GM23338 (cell line): Measurements from ENCODE around the gene CTNNA3.

Experiments used
- EZH2 ChIP-seq: fragments of 200-600 bp; sonication (generic); IDR thresholded peaks from one replicate; pipeline ENCODE4 v1.8.0; 2017; ENCODE audit warnings: antibody characterized with exemption, mild to moderate bottlenecking, low read depth; ENCODE audit not compliant: unreplicated experiment
- EZH2phosphoT487 ChIP-seq: fragments of 200-600 bp; sonication (generic); IDR thresholded peaks from one replicate; pipeline ENCODE4 v1.8.1; 2018; ENCODE audit warnings: antibody characterized with exemption; ENCODE audit not compliant: unreplicated experiment
- JUNB ChIP-seq: IDR thresholded peaks from one replicate; pipeline ENCODE4 v1.6.1; 2016; ENCODE audit warnings: antibody characterized with exemption; ENCODE audit not compliant: unreplicated experiment
- POLR2AphosphoS5 ChIP-seq: IDR thresholded peaks from 2 replicates; pipeline ENCODE4 v1.6.1; 2016; ENCODE audit warnings: antibody characterized with exemption, low read depth
- STAT1 ChIP-seq: IDR thresholded peaks from one replicate; pipeline ENCODE4 v1.6.1; 2016; ENCODE audit warnings: antibody characterized with exemption; ENCODE audit not compliant: unreplicated experiment
- TF ChIP-seq, protein P1 (sequence below), 2 experiments: fragments of 200-600 bp in 1 of 2; sonication (generic) in 1 of 2; conservative IDR thresholded peaks; 2 replicates each; pipeline versions ENCODE4 v1.5.1 to v1.6.1; 2016 to 2017; ENCODE audit warnings: antibody characterized with exemption in 2 of 2, low read depth in 2 of 2, mild to moderate bottlenecking in 2 of 2, moderate library complexity in 1 of 2
- TF ChIP-seq, protein P2 (sequence below): IDR thresholded peaks from one replicate; pipeline ENCODE4 v1.6.1; 2018; ENCODE audit warnings: antibody characterized with exemption; ENCODE audit not compliant: unreplicated experiment
- TF ChIP-seq, protein P3 (sequence below): IDR thresholded peaks from 2 replicates; pipeline ENCODE4 v1.6.1; 2016; ENCODE audit warnings: antibody characterized with exemption

DNA sequence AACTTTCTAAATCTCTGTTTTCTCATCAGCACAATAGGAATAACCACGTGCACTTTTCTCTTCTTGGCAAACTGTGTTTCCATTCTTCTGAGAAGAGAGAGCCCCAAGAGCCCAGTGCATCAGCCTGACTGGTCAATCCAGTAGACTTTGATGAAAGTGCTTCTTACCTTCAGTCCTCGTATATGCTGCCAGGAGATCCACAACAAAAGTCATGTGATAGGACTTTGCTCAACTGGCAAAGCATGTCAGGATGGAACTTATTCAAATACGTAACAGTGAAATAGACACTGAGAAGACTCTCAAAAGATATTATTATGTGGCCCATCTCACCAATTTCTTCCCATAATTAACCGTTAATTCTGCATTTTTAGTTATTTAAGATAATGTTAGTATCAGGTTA lies 1801.6 kb downstream of the CTNNA3 start:
- TF ChIP-seq EZH2 (no peak), EZH2phosphoT487 (no peak), STAT1 (no peak), JUNB (no peak), POLR2AphosphoS5 (no peak)
- TF ChIP-seq, protein P1, sequence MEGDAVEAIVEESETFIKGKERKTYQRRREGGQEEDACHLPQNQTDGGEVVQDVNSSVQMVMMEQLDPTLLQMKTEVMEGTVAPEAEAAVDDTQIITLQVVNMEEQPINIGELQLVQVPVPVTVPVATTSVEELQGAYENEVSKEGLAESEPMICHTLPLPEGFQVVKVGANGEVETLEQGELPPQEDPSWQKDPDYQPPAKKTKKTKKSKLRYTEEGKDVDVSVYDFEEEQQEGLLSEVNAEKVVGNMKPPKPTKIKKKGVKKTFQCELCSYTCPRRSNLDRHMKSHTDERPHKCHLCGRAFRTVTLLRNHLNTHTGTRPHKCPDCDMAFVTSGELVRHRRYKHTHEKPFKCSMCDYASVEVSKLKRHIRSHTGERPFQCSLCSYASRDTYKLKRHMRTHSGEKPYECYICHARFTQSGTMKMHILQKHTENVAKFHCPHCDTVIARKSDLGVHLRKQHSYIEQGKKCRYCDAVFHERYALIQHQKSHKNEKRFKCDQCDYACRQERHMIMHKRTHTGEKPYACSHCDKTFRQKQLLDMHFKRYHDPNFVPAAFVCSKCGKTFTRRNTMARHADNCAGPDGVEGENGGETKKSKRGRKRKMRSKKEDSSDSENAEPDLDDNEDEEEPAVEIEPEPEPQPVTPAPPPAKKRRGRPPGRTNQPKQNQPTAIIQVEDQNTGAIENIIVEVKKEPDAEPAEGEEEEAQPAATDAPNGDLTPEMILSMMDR (conservative IDR thresholded peaks at IDR 0.05; ENCODE audit: low read depth in 2 of 2) = no peak
- TF ChIP-seq, protein P2, sequence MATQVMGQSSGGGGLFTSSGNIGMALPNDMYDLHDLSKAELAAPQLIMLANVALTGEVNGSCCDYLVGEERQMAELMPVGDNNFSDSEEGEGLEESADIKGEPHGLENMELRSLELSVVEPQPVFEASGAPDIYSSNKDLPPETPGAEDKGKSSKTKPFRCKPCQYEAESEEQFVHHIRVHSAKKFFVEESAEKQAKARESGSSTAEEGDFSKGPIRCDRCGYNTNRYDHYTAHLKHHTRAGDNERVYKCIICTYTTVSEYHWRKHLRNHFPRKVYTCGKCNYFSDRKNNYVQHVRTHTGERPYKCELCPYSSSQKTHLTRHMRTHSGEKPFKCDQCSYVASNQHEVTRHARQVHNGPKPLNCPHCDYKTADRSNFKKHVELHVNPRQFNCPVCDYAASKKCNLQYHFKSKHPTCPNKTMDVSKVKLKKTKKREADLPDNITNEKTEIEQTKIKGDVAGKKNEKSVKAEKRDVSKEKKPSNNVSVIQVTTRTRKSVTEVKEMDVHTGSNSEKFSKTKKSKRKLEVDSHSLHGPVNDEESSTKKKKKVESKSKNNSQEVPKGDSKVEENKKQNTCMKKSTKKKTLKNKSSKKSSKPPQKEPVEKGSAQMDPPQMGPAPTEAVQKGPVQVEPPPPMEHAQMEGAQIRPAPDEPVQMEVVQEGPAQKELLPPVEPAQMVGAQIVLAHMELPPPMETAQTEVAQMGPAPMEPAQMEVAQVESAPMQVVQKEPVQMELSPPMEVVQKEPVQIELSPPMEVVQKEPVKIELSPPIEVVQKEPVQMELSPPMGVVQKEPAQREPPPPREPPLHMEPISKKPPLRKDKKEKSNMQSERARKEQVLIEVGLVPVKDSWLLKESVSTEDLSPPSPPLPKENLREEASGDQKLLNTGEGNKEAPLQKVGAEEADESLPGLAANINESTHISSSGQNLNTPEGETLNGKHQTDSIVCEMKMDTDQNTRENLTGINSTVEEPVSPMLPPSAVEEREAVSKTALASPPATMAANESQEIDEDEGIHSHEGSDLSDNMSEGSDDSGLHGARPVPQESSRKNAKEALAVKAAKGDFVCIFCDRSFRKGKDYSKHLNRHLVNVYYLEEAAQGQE = no peak
- TF ChIP-seq, protein P3, sequence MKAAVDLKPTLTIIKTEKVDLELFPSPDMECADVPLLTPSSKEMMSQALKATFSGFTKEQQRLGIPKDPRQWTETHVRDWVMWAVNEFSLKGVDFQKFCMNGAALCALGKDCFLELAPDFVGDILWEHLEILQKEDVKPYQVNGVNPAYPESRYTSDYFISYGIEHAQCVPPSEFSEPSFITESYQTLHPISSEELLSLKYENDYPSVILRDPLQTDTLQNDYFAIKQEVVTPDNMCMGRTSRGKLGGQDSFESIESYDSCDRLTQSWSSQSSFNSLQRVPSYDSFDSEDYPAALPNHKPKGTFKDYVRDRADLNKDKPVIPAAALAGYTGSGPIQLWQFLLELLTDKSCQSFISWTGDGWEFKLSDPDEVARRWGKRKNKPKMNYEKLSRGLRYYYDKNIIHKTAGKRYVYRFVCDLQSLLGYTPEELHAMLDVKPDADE = no peak
